ENCODE data around the gene NEMP1. TPM values are rescaled to one million over a fixed set of nuclear protein-coding genes. Genes with fewer than 3 reads are reported as not detected.

The NEMP1 gene
- total and polyA plus RNA-seq, 2 of the 13 experiments (the other 11 are each of a cell fraction or from before 2014, with no cell fraction given): 11.4 to 12.9 TPM

GRCh38 chr12:57092876-57093414 lies 14.4 kb upstream of the NEMP1 start (continued):
- TF ChIP-seq PHF5A (CRISPR knock-in tag; IDR thresholded peaks at IDR 0.05; ENCODE audit: low read depth, unreplicated experiment): no peak

- H3K4me2 ChIP-seq (ENCODE audit: low read depth, low read length): no peak overlapping the region
- H3K4me1 ChIP-seq (ENCODE audit: insufficient read depth, low read length): peaks cover 37% of the 10 kb centered on the region
- DNase-seq (ENCODE audit: low spot score): no peak
- intact Hi-C loops (cut with micrococcal nuclease; ENCODE audit: unreplicated experiment) (loop anchor here (2.0 kb wide), 1 partner anchor 14 kb away; the partner anchor contains the start of gene NEMP1), in situ Hi-C loops (cut with HindIII; ENCODE audit: extremely low pct_ligation_motif_present, low pct_unique_long_range_greater_than_20kb) (no loop called here)
- BruUV-seq (replicated peaks): no TSS peak
- H2AFZ ChIP-seq (ENCODE audit: low read length): no peak overlapping the region
- no peak for ATAC-seq
- POLR2A ChIA-PET: interaction anchor here (0.8 to 13.5 kb wide), 6 partner anchors 9 to 137 kb away, joined by 3 to 309 read pairs (median 8); partner anchors contain the start of genes NEMP1, SHMT2 and STAT6
- 94% methylated on average over 5 of the region's 5 CpGs for WGBS (ENCODE audit: low lambda C conversion rate)
- no peak overlapping the region for H3K27ac ChIP-seq (ENCODE audit: extremely low read length, insufficient read depth, low read length)
- peaks cover 11 to 37% of the 10 kb centered on the region in 2 experiments; a peak in 4 of 5 replicates for H3K36me3 ChIP-seq (replicated peaks in 1 of 2; ENCODE audit: control insufficient read depth in 1 of 2, insufficient read depth in 2 of 2, low read length in 2 of 2)
- peaks cover 15% of the 10 kb centered on the region for H3K79me2 ChIP-seq (ENCODE audit: insufficient read depth, low read length)
- no peak overlapping the region for H3K4me3 ChIP-seq (replicated peaks in 1 of 3; ENCODE audit: insufficient read depth in 1 of 3, low read depth in 2 of 3, low read length in 3 of 3)
- H3K9ac ChIP-seq (ENCODE audit: insufficient read depth, low read depth, low read length): no peak overlapping the region
- no peaks in the 10 kb centered on the region; a peak in 1 of 5 replicates for H3K27me3 ChIP-seq (ENCODE audit: control insufficient read depth in 1 of 2, insufficient read depth in 2 of 2, low read length in 2 of 2)
- TF ChIP-seq ELF1 (CRISPR knock-in tag; IDR thresholded peaks at IDR 0.05) (no peak), KLF9 (CRISPR knock-in tag; IDR thresholded peaks at IDR 0.05; ENCODE audit: low read depth) (no peak), TRAFD1 (CRISPR knock-in tag; IDR thresholded peaks at IDR 0.05; ENCODE audit: borderline replicate concordance) (no peak), FOSL1 (CRISPR knock-in tag; IDR thresholded peaks at IDR 0.05; ENCODE audit: borderline replicate concordance) (no peak), HNRNPUL1 (IDR thresholded peaks at IDR 0.05; ENCODE audit: low read depth, low read length) (no peak), ZNF430 (CRISPR knock-in tag; IDR thresholded peaks at IDR 0.05) (no peak), MAZ (IDR thresholded peaks at IDR 0.05; ENCODE audit: borderline replicate concordance, low read depth, low read length) (no peak), MAZ (CRISPR knock-in tag; IDR thresholded peaks at IDR 0.05; ENCODE audit: low read depth) (no peak), IKZF4 (CRISPR knock-in tag; IDR thresholded peaks at IDR 0.05; ENCODE audit: borderline replicate concordance, low read depth, not compliant biosample characterization) (no peak), CENPBD1 (CRISPR knock-in tag; IDR thresholded peaks at IDR 0.05; ENCODE audit: borderline replicate concordance, low read depth) (no peak), ZNF446 (CRISPR knock-in tag; IDR thresholded peaks at IDR 0.05) (no peak), ZNF350 (CRISPR knock-in tag; IDR thresholded peaks at IDR 0.05; ENCODE audit: borderline replicate concordance, low read depth) (no peak), GATA4 (IDR thresholded peaks at IDR 0.05; ENCODE audit: borderline replicate concordance, low read depth) (no peak), HCFC1 (IDR thresholded peaks at IDR 0.05; ENCODE audit: low read depth, low read length) (no peak), ELF4 (CRISPR knock-in tag; IDR thresholded peaks at IDR 0.05; ENCODE audit: borderline replicate concordance) (no peak)
- 0 out of 2 replicates have a peak, but pooled peaks cover 6% of the 10 kb centered on the region for H4K20me1 ChIP-seq (ENCODE audit: insufficient read depth, low read length)
- H3K9me3 ChIP-seq (ENCODE audit: low read length): no peaks in the 10 kb centered on the region
- no peak for FAIRE-seq
- CTCF ChIA-PET (ENCODE audit: low intra/inter-chr PET ratio, low total read pairs): interaction anchor here (1.2 to 1.4 kb wide), 2 partner anchors 20 to 23 kb away, joined by 5 to 11 read pairs; no protein-coding TSS in a partner anchor
Observed at GRCh38 chr12:57092529-57092862, 13.9 kb upstream of the NEMP1 start.

Data from HepG2 (cell line).